UCSD-AML1 (cell line): ENCODE results near the gene C10orf67.
"Not testable (repeated sequence)": the region's sequence is repeated elsewhere in the genome, so short reads cannot be mapped to it uniquely, and the experiment has no call there.

Experiments used
- DNase-seq: peaks from one replicate; lab custom pipeline; 2025; ENCODE audit not compliant: unreplicated experiment; lab: John Stamatoyannopoulos, UW

C10orf67 gene

DNA sequence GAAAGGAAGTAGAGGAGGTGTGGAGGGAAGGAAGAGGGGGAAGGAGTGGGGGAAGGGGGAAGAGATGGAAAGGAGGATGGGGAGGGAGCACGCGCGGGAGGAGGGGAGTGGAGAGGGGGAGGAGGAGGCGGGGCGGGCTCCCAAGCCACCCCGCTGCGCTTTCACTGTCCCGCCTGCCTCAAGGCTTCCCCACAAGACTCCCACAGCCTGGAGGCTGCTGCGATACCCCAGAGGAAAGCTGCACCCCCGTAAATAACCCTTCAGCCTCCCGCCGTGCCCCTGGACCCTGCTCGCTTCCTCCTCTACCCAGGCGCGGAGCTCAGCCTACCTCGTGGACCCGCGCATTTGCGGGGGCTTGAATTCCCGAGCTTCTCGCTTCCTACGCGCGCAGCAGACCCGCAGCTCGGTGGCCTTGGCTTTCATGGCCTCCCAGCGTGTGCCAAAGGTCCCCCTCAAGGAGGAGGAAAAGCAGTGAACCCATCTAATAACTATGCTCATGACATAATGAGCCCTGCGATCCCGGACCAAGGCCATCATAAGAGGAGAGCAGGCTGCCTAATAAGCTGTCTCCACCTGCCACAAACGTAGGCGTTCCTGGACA, at the start of gene C10orf67:
TSS of gene C10orf67 (minus strand) at position 557 of the 601 bp plus-strand sequence. CDS start at position 534, 23 bp downstream.
- no peak for DNase-seq

- DNase-seq, result no peak
Observed at GRCh38 chr10:23391821-23392220, 47.2 kb upstream of the C10orf67 start.

DNA sequence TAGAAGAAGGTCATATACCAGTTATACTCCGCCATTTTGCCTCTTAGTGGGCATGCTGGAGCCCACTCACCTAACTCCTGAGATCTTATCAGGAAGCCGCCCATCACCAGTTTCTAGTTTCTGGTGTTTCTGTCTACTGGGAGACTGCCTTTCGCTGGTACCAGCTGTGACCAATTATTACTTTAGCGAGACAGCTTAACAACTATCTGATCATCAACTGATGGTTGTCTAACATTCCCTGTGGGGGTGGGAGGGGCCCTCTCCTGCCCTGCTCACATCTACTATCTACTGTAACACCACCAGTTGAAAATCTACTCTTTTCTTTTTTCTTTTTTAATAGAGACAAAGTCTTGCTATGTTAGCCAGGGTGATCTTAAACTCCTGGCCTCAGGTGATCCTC, 46.2 kb upstream of the C10orf67 start:
- no peak for DNase-seq

- not testable (repeated sequence) for DNase-seq
Observed at GRCh38 chr10:23390408-23390807, 45.8 kb upstream of the C10orf67 start.

- not testable (repeated sequence) for DNase-seq
Observed at GRCh38 chr10:23387516-23387915, 42.9 kb upstream of the C10orf67 start.

DNA sequence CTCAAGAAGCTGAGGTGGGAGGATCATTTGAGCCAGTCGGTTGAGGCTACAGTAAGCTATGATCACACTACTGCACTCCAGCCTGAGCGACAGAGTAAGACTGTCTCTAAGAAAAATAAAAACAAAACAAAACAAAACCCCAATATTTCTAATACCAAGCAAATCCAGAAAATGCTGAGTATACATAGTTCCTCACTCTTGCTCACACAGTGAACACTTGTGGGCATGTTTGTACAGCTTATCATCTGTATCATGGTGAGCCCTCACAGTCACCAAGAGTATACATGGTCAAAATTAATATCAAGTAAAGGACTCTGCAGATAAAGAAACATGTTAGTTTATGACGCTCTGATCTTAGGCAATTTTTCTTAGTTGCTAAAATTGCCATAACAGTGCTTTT, 41.5 kb upstream of the C10orf67 start:
- no peak for DNase-seq

- no peak for DNase-seq
Observed at GRCh38 chr10:23384364-23384763, 39.8 kb upstream of the C10orf67 start.

DNA sequence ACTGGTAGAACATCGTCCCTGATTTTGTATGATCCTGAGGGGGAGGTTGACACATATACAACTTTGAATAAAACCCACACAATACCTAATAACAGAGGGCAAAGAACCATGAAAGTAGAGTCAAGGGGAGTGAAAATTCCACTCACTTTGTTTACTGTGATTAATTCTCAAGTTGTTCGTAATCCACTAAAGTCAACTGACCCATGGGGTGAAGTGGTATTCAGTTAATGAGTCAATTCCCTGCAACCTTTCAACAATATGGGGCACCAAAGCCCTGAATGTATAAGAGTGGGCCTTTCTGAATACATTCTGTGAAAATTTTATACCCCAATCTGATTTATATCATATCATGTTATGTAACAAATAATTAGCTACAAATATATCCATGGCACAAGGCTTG, 39.0 kb upstream of the C10orf67 start:
- DNase-seq, result no peak

DNA sequence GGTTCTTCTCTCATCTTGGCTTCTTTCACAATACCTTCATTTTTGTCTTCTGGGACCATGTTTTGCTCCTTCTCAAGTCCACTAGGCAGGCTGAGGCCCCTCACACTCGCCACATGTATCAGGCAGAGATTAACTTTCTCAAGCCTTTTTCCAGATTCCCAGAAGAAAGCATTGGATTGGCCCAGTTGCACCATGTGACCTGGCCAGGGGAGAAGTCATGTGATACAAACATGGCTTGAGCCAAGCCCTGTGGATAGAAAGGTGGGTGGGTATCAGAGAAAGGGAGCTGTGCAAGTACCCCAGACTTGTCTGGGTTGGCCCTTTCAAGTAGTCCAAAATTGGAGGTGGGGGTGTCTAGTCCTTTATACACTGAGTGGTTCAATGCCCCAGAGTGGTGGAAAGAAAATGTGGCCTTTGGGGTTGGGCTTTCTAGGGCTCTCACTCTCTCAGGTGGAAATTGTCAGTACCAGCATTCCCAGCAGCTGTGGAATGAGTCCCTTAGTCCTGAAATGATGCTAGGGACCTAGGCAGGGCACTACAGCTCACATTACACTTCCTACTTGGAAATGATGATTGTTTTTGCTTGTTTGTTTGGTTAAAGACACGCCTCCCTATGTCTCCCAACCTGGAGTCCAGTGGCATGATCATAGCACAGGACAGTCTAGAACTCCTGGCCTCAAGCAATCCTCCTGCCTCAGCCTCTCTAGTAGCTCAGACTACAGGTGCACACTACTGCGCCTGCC, 36.9 kb upstream of the C10orf67 start:
- no peak for DNase-seq

GRCh38 chr10:23379686-23380085, 35.1 kb upstream of the C10orf67 start:
- no peak for DNase-seq

- no peak for DNase-seq
Observed at GRCh38 chr10:23376229-23376655, 31.6 kb upstream of the C10orf67 start.

GRCh38 chr10:23375366-23375765, 30.8 kb upstream of the C10orf67 start:
- no peak for DNase-seq

GRCh38 chr10:23373156-23373555, 28.6 kb upstream of the C10orf67 start:
- no peak for DNase-seq

- no peak for DNase-seq
Observed at GRCh38 chr10:23371073-23371472, 26.5 kb upstream of the C10orf67 start.

GRCh38 chr10:23370106-23370505, 25.5 kb upstream of the C10orf67 start:
- DNase-seq, result no peak

DNA sequence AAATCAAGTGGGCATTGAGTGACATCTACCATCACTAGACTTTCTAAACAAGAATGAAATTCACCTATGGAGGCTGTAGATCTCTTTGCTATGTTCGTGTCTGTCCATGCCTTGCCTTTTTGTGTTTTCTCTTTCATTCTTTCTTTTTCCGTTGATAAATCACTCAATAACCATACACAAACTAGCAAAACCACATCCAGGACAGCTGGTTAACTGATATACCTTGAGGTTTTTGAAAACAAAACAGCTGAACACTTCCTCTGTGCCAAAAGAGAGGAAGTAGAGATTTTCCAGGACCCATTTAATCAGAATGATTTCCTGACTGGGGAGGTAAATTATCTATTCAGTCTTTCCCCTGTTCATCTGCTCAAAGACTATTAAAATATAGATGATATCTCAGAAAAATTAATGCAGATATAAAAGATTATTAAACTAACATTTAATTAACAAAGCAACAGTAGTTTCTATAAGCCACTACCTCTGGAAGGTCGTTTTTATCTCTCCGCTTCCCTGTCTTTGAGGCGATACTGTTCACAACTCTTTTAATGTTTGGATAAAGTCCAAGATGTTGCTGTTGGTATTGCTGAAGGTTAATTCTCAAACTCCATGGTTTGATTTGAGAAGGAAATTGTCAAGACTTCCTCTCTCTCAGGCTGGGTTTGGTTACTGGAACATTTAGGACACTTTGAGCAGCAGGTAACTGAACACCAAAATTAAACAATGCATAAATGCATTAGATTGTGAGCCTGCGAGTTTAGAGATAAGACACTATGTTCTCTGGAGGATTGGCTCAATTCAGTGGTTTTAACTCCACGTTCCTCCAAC, 24.4 kb upstream of the C10orf67 start:
- no peak for DNase-seq

GRCh38 chr10:23367896-23368595, 23.4 kb upstream of the C10orf67 start:
- DNase-seq, result no peak

DNA sequence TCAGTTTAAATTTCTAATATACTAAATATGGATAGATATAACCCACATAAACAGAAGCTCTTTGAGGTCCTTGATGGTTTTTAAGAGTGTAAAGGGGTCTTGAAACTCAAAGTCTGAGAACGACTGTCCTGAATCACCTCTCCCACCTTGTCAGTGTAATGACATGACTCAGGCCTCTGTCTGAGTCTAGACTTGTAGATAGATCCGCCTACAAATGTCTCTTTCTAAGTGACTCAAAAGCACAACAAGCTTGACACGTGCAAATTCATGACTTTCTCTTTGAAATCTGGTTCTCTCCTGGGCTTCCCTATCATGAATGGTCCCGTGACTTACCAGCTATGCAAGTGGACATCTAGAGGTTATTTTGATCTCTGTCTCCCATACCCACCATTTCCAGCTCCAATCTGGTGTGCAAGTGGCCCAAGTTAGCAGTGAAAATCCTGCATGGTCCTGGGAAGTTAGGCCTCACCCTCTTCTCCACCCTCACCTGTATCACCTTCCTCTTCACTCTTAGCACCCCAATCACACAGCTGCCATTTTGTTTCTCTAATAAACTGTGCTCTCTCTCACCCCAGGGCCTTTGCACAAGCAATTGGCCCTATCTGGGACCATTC, 20.9 kb upstream of the C10orf67 start:
- not testable (repeated sequence) for DNase-seq

GRCh38 chr10:23364378-23364777, 19.8 kb upstream of the C10orf67 start:
- no peak for DNase-seq

- no peak for DNase-seq
Observed at GRCh38 chr10:23363793-23364135, 19.2 kb upstream of the C10orf67 start.
